Esophagus squamous epithelium (tissue), 5 donors: ENCODE data around the gene NPDC1. TPM values are rescaled to one million over a fixed set of nuclear protein-coding genes. Genes with fewer than 3 reads are reported as not detected.

Source experiments
- DNase-seq: peaks from one replicate; lab custom pipeline; 2025; lab: John Stamatoyannopoulos, UW
- H3K27ac ChIP-seq, 4 donors: fragments of 200-600 bp; sonication (generic); one replicate each; pipeline ENCODE4 v1.5.1; 2016 to 2019; ENCODE audit warnings: mild to moderate bottlenecking in 1 of 4
- H3K27me3 ChIP-seq, 4 donors: fragments of 200-600 bp; sonication (generic); 1 replicate in 3 of 4; 2 replicates in 1 of 4; pipeline versions ENCODE4 v1.5.1 to v1.6.0; 2017 to 2021; ENCODE audit warnings: antibody characterized with exemption in 1 of 4
- H3K36me3 ChIP-seq, 3 donors: fragments of 200-600 bp; sonication (generic); one replicate each; pipeline ENCODE4 v1.5.1; 2016 to 2019
- H3K4me1 ChIP-seq, 3 donors: fragments of 200-600 bp; sonication (generic); one replicate each; pipeline ENCODE4 v1.5.1; 2017 to 2019
- H3K4me3 ChIP-seq, 4 donors: fragments of 200-600 bp; sonication (generic); 1 replicate in 3 of 4; 2 replicates in 1 of 4; pipeline ENCODE4 v1.5.1; 2016 to 2019; ENCODE audit warnings: mild to moderate bottlenecking in 2 of 4, moderate library complexity in 1 of 4
- H3K9me3 ChIP-seq, 3 donors: fragments of 200-600 bp; sonication (generic); one replicate each; pipeline ENCODE4 v1.5.1; 2016 to 2019
- POLR2A ChIP-seq, 4 donors: fragments of 450-650 bp; IDR thresholded peaks; one replicate each; pipeline ENCODE4 v1.6.1; 2017; ENCODE audit warnings: antibody characterized with exemption in 4 of 4, mild to moderate bottlenecking in 4 of 4, moderate library complexity in 3 of 4
- WGBS, 2 donors: methylation state at CpG; one replicate each; pipeline ENCODE4 v1.1.5; 2018; 5-methylcytosine and 5-hydroxymethylcytosine counted together
- intact Hi-C: fragments of 100-400 bp; cut with DNase I; formaldehyde crosslinking; loops from one replicate; pipeline ENCODE4 v1.15.0; 2022
- total RNA-seq, 4 donors: library from RNA; depleted of rRNA; stranded (reverse); fragments of >200 nt; gene quantifications; one replicate each; pipeline ENCODE4 v1.1.0, GENCODE V29; 2016
- TF ChIP-seq, protein P1 (sequence below), 6 experiments: fragments of 450-650 bp in 4 of 6; fragments of 200-600 bp in 2 of 6; sonication (generic) in 2 of 6; IDR thresholded peaks; one replicate each; pipeline ENCODE4 v1.5.1; 2016 to 2019; ENCODE audit warnings: antibody characterized with exemption in 6 of 6, mild to moderate bottlenecking in 4 of 6, moderate library complexity in 4 of 6
- donor health status: DM: yes; HTN: yes; CAD: no.

NPDC1 gene
- total RNA-seq, 4 donors from 2014 or later, result 11.9 to 45.2 (median 20.3) TPM

DNA sequence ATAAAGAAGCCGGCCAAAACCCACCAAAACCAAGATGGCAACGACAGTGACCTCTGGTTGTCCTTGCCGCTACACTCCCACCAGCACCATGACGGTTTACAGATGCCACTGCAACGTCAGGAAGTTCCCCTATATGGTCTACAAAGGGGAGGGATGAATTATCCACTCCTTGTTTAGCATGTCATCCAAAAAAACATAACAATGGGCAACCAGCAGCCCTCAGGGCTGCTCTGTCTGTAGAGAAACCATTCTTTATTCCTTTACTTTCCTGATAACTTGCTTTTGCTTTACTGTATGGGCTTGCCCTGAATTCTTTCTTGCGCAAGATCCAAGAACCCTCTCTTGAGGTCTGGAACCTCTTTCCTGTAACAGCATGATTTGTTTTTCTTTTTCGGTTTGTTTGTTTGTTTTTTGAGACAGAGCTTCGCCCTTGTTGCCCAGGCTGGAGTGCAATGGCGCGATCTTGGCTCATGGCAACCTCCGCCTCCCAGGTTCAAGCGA lies 29.3 kb upstream of the NPDC1 start:
- no peak for DNase-seq
- H3K4me1 ChIP-seq, result peaks cover 28 to 59% (median 30%) of the 10 kb centered on the region in 3 donors
- TF ChIP-seq, protein P1, sequence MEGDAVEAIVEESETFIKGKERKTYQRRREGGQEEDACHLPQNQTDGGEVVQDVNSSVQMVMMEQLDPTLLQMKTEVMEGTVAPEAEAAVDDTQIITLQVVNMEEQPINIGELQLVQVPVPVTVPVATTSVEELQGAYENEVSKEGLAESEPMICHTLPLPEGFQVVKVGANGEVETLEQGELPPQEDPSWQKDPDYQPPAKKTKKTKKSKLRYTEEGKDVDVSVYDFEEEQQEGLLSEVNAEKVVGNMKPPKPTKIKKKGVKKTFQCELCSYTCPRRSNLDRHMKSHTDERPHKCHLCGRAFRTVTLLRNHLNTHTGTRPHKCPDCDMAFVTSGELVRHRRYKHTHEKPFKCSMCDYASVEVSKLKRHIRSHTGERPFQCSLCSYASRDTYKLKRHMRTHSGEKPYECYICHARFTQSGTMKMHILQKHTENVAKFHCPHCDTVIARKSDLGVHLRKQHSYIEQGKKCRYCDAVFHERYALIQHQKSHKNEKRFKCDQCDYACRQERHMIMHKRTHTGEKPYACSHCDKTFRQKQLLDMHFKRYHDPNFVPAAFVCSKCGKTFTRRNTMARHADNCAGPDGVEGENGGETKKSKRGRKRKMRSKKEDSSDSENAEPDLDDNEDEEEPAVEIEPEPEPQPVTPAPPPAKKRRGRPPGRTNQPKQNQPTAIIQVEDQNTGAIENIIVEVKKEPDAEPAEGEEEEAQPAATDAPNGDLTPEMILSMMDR (IDR thresholded peaks at IDR 0.05), result no peak
- no peak for TF ChIP-seq POLR2A (IDR thresholded peaks at IDR 0.05)
- H3K27me3 ChIP-seq, result no peaks in the 10 kb centered on the region
- peaks cover under 1 to 18% (median 9%) of the 10 kb centered on the region in 3 donors for H3K36me3 ChIP-seq
- intact Hi-C loops, result no loop called here
- 49 to 58% methylated on average over 12 of the region's 12 CpGs for WGBS, 2 donors
- peak overlapping the region in 1 of 4 donors; percentile 25 for H3K27ac ChIP-seq
- H3K9me3 ChIP-seq, result no peaks in the 10 kb centered on the region
- H3K4me3 ChIP-seq, result no peak overlapping the region

GRCh38 chr9:137074657-137075274 lies 28.8 kb upstream of the NPDC1 start:
- 73 to 81% methylated on average over 12 of the region's 12 CpGs for WGBS, 2 donors
- no peak overlapping the region for H3K4me3 ChIP-seq
- no peaks in the 10 kb centered on the region for H3K9me3 ChIP-seq
- TF ChIP-seq, protein P1 (IDR thresholded peaks at IDR 0.05), result no peak
- no peak for TF ChIP-seq POLR2A (IDR thresholded peaks at IDR 0.05)
- H3K4me1 ChIP-seq, result peaks cover 30 to 62% (median 33%) of the 10 kb centered on the region in 3 donors
- H3K27me3 ChIP-seq, result peaks cover 0 to 3% (median 0%) of the 10 kb centered on the region in 4 donors
- intact Hi-C loops, result no loop called here
- peaks cover 0 to 13% (median 5%) of the 10 kb centered on the region in 3 donors for H3K36me3 ChIP-seq
- peak overlapping the region in 1 of 4 donors; percentile 25 for H3K27ac ChIP-seq
- no peak for DNase-seq

GRCh38 chr9:137073992-137074399 lies 28.0 kb upstream of the NPDC1 start:
- Histone ChIP-seq H3K27ac (no peak overlapping the region), H3K36me3 (peaks cover 0 to 5% (median 0%) of the 10 kb centered on the region in 3 donors), H3K4me1 (peaks cover 35 to 62% (median 39%) of the 10 kb centered on the region in 3 donors), H3K9me3 (no peaks in the 10 kb centered on the region), H3K4me3 (no peak overlapping the region), H3K27me3 (peaks cover 0 to 11% (median 0%) of the 10 kb centered on the region in 4 donors)
- TF ChIP-seq, protein P1 (IDR thresholded peaks at IDR 0.05), result no peak
- no peak for TF ChIP-seq POLR2A (IDR thresholded peaks at IDR 0.05)
- WGBS, 2 donors, result 88 to 93% methylated on average over 3 to 5 of the region's 8 CpGs
- intact Hi-C loops, result no loop called here
- no peak for DNase-seq

- Histone ChIP-seq H3K4me1 (peaks cover 29 to 52% (median 31%) of the 10 kb centered on the region in 3 donors), H3K36me3 (no peaks in the 10 kb centered on the region), H3K27ac (peak overlapping the region; percentile 51 to 84 (median 73)), H3K9me3 (no peaks in the 10 kb centered on the region), H3K27me3 (peaks cover 0 to 23% (median 0%) of the 10 kb centered on the region in 4 donors), H3K4me3 (peak overlapping the region in 1 of 4 donors; percentile 79)
- DNase-seq, result no peak
- 83% methylated on average over 2 of the region's 2 CpGs; no CpG with 5 or more reads in 1 of the 2 donors for WGBS, 2 donors
- TF ChIP-seq, protein P1 (IDR thresholded peaks at IDR 0.05), result no peak
- no peak for TF ChIP-seq POLR2A (IDR thresholded peaks at IDR 0.05)
- intact Hi-C loops, result no loop called here
Measured at GRCh38 chr9:137071282-137071681, 25.3 kb upstream of the NPDC1 start.

DNA sequence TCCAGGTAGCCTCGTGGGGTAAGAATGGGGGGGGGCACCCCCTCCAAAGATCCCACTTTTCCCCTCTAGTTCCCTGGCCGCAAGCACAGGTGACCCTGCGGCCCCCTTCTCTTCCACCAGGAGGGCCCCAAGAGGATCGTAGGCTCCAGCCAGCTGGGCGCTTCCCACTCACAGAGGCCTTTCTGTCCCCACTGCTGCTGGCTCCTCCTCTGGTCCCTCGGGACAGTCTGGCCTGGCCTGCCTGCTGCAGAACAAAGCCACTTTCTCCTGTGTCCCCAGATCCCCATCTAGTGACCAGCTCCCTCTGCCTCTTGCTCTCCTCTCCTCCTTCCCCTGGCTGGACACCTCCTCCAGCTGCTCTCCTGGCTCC lies 24.9 kb upstream of the NPDC1 start:
- intact Hi-C loops, result no loop called here
- H3K9me3 ChIP-seq, result no peaks in the 10 kb centered on the region
- no peak for TF ChIP-seq POLR2A (IDR thresholded peaks at IDR 0.05)
- TF ChIP-seq, protein P1 (IDR thresholded peaks at IDR 0.05), result peak in 1 of 6 experiments; percentile 26
- H3K4me1 ChIP-seq, result peaks cover 29 to 52% (median 31%) of the 10 kb centered on the region in 3 donors
- DNase-seq, result no peak
- H3K36me3 ChIP-seq, result no peaks in the 10 kb centered on the region
- H3K27ac ChIP-seq, result peak overlapping the region; percentile 51 to 84 (median 73)
- peak overlapping the region; percentile 34 to 79 (median 50) for H3K4me3 ChIP-seq
- WGBS, 2 donors, result 17 to 20% methylated on average over 5 of the region's 6 CpGs
- H3K27me3 ChIP-seq, result peaks cover 0 to 23% (median 0%) of the 10 kb centered on the region in 4 donors
